Measurements from ENCODE around the gene CDC42BPB.

Gene CDC42BPB

GRCh38 chr14:102942069-102942468 is 115.3 kb downstream of the CDC42BPB start:
- no peak overlapping the region for H3K4me3 ChIP-seq (ENCODE audit: low read depth, low read length)

GRCh38 chr14:102941419-102942011 is 115.8 kb downstream of the CDC42BPB start:
- TF ChIP-seq CTCF (IDR thresholded peaks at IDR 0.05; ENCODE audit: low read depth, low read length) = no peak
- H3K4me3 ChIP-seq (ENCODE audit: low read depth, low read length) = no peak overlapping the region

More at GRCh38 chr14:102942069-102942468, 115.3 kb downstream of the CDC42BPB start:
- TF ChIP-seq CTCF (IDR thresholded peaks at IDR 0.05; ENCODE audit: low read depth, low read length) = no peak

- no peak for TF ChIP-seq CTCF (IDR thresholded peaks at IDR 0.05; ENCODE audit: low read depth, low read length)
- H3K4me3 ChIP-seq (ENCODE audit: low read depth, low read length) = no peak overlapping the region
Observed at GRCh38 chr14:102940729-102941362, 116.5 kb downstream of the CDC42BPB start.

- H3K4me3 ChIP-seq (ENCODE audit: low read depth, low read length) = no peak overlapping the region
- no peak for TF ChIP-seq CTCF (IDR thresholded peaks at IDR 0.05; ENCODE audit: low read depth, low read length)
Observed at GRCh38 chr14:102939820-102940561, 117.4 kb downstream of the CDC42BPB start.

GRCh38 chr14:102939329-102939728 is 118.0 kb downstream of the CDC42BPB start:
- TF ChIP-seq CTCF (IDR thresholded peaks at IDR 0.05; ENCODE audit: low read depth, low read length) = no peak
- no peak overlapping the region for H3K4me3 ChIP-seq (ENCODE audit: low read depth, low read length)

GRCh38 chr14:102938191-102938590 is 119.2 kb downstream of the CDC42BPB start:
- H3K4me3 ChIP-seq (ENCODE audit: low read depth, low read length) = no peak overlapping the region
- no peak for TF ChIP-seq CTCF (IDR thresholded peaks at IDR 0.05; ENCODE audit: low read depth, low read length)

All from WI38 (cell line).